CD1c-positive myeloid dendritic cell (primary cell): Measurements from ENCODE around the gene SYNGAP1.
A peak's percentile ranks its signal among the peaks of the same experiment; 100 is the strongest.

ENCODE experiments used
- DNase-seq: peaks from one replicate; pipeline ENCODE4 v3.0.0-alpha.2; 2016; ENCODE audit errors: extremely low spot score

Gene SYNGAP1

DNA sequence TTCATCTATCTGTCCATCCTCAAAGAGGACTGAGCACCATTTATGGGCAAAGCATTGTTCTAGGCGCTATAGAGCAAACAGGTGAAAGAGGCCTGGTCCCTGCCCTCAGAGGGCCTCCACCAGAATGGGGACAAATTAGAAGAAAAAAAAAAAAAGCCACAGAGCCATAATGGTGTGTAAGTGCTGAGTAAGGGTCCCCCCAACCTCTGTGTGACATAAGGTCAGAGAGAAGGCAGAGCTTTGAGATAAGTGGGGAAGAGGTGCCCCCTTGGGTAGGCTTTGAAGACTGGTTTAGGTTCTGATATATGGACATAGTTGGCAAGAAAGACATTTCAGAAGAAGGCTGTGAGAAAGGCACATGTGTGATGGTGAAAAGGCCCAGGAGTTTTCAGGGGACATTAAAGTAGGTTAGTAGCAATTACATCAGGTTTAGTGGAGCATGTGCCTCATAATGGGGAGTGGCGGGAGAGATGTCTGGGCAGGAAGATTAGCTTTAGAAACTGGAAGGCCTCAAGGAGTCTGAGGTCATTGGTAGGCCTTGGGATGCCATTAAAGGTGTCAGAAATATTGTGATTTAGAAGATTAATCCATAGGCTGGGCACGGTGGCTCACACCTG is 19.2 kb downstream of the SYNGAP1 start:
- no peak for DNase-seq

DNA sequence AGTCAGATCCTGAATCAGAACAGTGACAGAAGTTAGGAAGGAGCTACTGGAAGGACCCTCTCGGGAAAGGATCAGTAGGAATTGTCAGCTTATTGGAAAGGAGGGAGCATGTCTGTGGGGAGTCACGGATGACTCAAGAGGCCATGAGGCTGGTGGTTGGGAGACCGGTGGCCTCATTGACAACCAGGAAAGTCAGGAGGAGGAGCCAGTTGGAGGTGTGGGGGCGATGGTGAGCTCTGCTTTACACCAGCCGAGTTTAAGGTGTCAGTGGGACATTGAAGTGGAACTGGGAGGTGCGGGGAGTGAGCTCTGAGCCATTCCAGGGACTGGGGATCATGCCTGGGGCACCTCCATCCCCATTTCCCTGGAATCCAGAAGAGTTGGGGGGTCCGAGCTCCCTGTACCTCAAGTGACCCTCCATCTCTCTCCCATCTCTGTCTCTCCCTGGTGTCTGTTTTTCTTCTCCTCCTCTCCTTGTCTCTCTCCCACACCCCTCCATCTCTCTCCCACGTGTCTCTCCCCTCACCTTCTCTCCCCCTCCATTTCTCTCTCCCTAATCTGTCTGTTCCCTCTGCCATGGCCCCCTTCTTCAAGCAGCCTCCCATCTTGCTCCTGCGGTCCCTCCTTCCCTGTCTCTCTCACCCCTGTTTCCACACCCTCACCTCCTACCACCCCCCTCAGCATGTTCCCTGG is 20.2 kb downstream of the SYNGAP1 start:
- no peak for DNase-seq

DNA sequence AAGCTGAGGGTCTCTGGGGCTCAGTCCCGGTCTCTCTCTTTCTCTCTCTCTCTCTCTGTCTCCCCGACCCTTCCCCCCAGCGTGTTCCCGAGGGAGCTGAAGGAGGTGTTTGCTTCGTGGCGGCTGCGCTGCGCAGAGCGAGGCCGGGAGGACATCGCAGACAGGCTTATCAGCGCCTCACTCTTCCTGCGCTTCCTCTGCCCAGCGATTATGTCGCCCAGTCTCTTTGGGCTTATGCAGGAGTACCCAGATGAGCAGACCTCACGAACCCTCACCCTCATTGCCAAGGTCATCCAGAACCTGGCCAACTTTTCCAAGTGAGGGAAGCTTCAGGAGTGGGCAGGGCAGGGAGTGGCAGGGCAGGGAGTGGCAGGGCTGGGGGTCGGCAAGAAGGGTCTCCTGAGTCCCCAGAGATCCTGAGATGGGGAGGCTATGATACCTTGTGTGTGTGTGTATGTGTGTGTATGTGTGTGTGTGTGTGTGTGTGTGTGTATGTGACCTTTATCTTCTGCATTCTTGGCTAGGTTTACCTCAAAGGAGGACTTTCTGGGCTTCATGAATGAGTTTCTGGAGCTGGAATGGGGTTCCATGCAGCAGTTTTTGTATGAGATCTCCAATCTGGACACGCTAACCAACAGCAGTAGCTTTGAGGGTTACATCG is 20.9 kb downstream of the SYNGAP1 start:
- DNase-seq, result no peak

DNA sequence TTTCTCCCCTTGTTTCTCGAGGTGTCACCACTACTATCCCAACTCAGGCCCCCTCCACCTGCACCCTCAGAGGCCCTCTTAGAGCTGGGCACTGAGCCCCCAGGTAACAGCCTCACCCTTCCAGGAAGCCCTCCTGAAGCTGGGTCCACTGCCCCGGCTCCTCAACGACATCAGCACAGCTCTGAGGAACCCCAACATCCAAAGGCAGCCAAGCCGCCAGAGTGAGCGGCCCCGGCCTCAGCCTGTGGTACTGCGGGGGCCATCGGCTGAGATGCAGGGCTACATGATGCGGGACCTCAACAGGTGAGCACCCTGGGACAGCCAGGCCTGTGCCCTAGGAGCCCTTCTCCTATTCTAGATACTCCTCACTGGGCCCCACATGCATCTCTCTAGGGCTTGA is 21.6 kb downstream of the SYNGAP1 start:
- no peak for DNase-seq

DNA sequence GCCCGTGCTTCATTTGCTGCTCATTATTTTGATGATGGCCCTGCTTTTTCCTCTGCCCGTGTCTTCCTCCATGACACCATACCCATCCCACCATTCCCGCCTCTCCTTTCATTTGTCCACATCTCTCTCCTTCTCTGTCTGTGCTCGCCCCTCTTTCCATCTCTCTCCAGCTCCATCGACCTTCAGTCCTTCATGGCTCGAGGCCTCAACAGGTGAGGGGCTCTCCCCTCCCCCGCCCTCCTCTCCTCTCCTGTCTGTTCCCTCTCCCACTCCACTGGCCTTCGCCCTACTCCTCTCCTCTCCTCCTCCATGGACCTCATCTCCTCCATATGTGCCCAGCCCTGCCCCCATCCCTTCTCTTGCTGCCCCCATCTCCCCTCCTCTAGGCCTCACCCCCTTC is 22.4 kb downstream of the SYNGAP1 start:
- DNase-seq, result no peak

DNA sequence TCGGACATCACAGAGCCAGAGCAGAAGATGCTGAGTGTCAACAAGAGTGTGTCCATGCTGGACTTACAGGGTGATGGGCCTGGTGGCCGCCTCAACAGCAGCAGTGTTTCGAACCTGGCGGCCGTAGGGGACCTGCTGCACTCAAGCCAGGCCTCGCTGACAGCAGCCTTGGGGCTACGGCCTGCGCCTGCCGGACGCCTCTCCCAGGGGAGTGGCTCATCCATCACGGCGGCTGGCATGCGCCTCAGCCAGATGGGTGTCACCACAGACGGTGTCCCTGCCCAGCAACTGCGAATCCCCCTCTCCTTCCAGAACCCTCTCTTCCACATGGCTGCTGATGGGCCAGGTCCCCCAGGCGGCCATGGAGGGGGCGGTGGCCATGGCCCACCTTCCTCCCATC is 23.2 kb downstream of the SYNGAP1 start:
- no peak for DNase-seq

DNA sequence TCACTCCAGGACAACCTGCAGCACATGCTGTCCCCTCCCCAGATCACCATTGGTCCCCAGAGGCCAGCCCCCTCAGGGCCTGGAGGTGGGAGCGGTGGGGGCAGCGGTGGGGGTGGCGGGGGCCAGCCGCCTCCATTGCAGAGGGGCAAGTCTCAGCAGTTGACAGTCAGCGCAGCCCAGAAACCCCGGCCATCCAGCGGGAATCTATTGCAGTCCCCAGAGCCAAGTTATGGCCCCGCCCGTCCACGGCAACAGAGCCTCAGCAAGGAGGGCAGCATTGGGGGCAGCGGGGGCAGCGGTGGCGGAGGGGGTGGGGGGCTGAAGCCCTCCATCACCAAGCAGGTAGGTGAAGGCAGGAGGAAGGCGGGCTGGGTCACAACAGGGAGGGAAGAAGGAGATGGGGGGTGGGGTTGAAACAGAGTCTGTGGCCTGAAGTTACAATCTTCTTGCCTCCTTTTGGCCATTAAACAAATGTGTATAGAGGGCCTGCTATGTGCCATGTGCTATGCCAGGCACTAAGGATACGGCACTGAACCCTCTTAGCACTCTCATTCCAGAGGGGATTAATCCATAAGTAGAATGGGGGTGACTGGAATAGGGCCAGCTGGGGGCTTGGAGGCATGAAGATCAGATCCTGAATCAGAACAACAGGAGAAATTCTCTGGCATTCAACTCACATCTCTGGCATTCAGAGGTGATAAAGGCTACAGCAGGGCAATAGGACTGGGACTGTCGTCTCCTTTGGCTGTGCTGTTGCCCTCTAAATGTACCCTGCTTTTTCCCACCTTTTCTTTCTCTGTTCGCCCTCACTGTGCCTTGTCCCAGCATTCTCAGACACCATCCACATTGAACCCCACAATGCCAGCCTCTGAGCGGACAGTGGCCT is 24.0 kb downstream of the SYNGAP1 start:
- no peak for DNase-seq

DNA sequence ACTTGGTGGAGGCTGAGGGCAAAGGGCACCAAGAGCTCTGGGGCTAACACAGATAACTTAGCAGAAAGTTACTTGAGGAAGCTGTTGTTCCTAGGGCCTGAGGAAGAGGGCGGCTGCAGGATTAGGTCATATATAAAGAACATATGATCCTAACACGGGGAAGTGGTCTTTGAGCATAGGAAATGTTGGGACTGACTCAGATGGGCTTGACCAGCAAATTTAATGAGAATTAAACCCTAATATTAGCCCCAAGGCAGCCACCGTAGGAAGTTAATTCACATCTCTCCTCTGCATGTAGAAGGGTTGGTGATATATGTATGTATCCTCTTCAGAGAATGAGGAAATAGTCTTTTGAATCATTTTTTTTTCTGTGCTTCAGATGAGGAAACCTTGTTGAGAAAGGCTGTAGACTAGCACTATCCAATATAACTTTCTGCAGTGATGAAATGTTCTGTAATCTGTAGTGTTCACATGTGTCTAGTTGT is 25.3 kb downstream of the SYNGAP1 start:
- DNase-seq, result peak; percentile 84

DNA sequence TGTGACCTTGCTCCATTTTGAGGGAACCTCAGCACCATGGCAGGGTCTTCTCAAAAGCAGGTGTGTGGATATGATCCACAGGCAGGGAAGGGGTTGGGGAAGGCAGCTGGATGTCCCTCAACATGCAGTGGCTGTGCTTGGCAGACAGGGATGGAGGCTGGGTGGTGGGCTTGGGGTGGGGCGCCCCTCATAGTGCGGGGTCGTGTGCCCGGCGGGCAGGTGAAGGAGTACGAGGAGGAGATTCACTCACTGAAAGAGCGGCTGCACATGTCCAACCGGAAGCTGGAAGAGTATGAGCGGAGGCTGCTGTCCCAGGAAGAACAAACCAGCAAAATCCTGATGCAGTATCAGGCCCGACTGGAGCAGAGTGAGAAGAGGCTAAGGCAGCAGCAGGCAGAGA is 26.5 kb downstream of the SYNGAP1 start:
- DNase-seq, result no peak

DNA sequence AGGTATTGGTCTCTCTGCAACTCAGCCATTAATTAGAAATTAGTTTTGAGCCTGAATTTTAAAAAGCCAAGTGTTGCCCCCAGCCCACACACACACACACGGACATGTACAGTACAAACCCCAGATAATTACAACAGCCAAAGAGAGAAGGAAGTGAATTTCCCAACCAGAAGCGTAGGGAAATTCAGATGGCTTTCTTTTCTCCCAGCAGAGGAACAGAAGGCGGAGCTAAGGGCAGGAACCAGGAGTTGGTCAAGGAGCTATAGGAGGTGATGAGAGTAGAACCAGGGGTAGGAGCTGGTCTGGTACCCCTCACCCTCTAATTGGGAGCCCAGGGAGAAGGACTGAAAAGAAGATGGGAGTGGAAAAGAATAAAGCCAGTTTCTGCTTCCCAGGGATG is 30.6 kb downstream of the SYNGAP1 start:
- peak; percentile 74 for DNase-seq

DNA sequence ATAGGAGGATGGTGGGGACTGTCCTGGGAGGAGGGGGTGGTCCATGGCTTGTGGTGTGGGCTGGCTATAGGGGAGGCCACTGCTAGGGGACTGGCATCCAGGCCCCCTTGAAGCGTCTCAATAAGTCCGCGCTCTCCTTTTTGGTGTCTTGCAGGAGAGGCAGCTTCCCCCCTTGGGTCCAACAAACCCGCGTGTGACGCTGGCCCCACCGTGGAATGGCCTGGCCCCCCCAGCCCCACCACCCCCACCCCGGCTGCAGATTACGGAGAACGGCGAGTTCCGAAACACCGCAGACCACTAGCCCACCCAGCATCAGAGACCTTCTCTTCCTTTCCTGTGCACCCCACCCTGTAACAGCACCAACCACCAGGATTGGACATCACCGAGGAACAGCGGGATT is 31.7 kb downstream of the SYNGAP1 start:
- DNase-seq, result no peak

DNA sequence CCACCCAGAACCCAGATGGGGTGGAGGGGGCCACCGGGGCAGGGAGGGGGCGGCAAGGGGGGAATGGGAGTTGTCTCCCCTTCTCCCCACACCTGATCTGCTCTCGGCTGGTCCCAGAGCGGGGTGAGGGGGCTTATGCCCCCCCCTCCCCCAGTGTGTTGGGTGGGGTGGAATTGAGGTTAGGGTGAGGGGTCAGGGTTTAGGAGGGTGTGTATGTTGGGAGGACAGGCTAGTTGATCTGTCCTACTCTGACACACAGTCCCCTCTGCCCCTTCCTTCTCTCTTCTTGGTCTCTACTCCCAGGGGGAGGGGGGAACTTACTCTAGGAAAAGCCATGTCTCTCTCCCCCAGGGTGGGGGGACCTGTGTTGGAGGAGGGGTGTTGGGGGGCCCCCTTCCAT is 32.6 kb downstream of the SYNGAP1 start:
- DNase-seq, result no peak

DNA sequence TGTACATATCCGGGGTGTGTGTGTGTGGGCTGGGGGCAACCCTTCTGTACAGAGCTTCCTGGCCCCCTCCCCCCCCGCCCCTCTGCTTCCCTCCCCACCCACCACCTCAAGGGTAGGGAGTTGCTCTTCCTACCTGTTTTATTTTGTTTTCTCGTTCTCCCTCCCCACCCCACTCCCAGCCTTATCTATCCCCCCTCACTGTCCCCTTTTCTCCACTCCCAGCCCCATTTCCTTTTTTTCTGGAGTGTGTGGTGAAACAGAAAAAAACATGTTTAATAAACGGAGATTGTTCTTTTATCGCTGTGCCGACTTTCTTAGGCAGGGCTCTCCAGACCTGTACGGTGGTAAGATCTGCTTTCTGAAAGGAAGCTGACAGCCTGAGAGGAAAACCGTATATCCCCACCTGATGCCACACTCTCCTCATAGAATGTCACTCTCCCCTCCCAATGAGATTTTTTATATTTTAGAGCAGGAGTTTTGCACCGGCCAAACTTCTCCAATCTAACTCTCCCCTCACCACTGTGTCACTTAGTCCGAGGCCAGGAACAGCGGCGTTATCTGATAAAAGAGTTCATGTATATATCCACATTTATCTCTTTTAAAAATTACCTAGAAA is 33.6 kb downstream of the SYNGAP1 start:
- DNase-seq, result peak; percentile 11

DNA sequence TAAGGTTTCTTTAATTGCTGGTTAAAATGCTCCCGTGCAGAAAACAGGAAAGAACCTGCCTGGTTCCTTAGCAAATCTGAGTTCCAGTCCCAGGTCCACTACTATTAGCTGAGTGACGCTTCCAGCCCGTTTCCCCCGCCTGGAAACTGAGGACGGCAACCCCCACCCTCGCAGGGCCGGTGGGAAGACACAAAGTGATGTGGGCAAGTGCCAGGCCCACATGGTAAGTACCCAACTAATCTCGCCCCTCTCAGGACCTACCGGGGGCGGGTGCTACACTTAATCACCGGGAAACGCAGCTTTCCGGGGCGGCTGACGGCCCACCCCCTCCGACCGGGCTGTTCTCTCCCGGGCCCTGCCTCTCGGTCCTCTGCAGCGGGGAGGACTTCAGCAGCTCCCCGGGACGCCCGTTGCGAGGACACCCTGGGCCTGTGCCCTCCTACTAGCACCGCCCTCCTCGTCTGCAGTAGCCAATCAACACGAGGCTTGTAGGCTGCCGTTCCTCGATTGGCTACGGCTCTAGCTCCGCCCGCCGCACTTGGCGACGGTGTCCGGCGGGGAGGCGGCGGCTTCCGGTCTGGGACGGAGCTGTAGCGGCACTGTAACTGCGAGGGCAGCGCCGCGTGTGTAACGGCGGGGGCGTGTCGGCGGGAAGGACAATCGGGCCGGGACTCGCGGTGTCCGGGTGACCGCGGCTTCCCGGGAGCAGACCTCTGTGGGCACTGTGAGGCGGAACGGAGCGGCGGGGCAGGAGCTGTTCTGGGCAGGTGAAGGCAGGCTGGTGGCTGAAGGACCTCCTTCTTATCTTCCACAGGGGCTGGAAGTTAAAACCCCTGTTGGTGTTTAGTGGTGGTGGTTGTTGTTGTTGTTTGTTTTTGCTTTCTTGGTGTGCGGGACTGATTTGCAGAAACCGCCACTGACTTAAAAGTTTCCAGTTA is 34.4 kb downstream of the SYNGAP1 start, which contains the start of gene ZBTB9:
ZBTB9 (plus strand) TSS at position 568 of the 938 bp plus-strand sequence. CDS start 525 bp downstream, outside the sequence.
- DNase-seq, result peak; percentile 98

DNA sequence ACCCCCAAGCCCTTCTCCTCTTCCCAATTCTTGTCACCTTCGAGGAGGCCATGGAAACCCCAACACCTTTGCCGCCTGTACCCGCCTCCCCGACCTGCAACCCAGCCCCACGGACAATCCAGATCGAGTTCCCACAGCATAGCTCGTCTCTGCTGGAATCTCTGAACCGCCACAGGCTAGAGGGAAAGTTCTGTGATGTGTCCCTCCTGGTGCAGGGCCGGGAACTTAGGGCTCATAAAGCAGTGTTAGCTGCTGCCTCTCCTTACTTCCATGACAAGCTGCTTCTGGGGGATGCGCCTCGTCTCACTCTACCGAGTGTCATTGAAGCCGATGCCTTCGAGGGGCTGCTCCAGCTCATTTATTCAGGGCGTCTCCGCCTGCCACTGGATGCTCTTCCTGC is 35.2 kb downstream of the SYNGAP1 start:
- no peak for DNase-seq

DNA sequence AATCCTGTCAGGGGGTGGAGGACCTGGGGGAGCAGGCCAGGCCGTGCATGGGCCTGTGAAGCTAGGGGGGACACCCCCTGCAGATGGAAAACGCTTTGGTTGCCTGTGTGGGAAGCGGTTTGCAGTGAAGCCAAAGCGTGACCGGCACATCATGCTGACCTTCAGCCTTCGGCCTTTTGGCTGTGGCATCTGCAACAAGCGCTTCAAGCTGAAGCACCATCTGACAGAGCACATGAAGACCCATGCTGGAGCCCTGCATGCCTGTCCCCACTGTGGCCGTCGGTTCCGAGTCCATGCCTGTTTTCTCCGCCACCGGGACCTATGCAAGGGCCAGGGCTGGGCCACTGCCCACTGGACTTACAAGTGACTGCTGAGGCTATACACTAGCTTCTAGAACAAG is 36.3 kb downstream of the SYNGAP1 start:
- no peak for DNase-seq

DNA sequence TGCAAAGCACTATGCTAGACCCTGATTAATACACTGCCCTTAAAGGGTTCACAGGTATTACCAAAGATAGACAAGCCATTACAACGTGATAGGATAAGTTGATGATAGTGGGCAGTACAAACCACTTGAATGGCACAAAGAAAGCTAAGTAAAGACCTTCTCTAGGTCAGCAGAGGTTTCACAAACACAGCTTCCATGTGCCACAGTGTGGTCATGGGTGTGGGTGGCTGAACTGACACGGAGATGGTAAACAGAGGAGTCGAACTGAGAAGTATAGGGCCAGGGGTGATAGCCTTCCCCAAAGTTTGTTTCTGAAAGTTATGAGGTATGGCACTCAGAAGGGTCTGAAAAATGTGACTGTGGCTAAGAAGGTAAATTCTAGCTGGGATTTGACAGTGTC is 38.8 kb downstream of the SYNGAP1 start:
- DNase-seq, result peak; percentile 7

DNA sequence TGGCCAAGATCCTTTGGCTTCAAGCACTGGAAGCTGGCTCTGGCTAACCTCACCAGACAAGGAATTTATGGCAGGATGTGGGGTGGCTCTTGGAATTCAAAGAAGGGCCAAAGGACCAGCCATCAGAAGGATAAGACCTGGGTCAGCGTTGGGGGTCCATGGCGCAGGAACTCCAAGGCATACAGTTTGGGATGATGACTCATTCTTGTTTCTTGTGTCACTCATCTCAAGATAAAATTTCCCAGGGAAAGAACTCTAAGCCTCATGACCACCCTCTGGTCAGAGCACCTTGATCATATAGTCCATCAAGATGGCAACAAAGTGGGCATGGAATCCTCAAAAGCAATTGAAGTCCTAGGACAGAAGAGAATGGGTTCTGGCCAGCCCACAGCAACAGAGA is 39.4 kb downstream of the SYNGAP1 start:
- DNase-seq, result no peak

DNA sequence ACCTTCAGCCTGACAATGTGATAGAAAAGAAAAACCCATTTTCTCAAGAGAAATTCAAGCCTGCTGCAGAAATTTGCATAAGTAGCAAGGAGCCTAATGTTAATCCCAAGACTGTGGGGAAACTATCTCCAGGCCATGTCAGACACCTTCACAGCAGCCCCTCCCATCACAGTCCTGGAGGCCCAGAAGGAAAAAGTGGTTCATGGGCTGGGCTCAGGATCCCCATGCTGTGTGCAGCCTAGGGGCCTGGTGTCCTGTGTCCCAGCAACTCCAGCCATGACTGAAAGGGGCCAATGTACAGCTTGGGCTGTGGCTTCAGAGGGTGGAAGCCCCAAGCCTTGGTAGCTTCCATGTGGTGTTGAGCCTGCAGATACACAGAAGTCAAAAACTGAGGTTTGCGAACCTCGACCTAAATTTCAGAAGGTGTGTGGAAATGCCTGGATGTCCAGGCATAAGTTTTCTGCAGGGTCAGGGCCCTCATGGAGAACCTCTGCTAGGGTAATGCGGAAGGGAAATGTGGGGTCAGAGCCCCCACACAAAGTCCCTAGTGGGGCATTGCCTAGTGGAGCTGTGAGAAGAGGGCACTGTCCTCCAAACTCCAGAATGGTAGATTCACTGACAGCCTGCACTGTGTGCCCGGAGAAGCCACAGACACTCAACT is 46.3 kb downstream of the SYNGAP1 start:
- DNase-seq, result no peak

DNA sequence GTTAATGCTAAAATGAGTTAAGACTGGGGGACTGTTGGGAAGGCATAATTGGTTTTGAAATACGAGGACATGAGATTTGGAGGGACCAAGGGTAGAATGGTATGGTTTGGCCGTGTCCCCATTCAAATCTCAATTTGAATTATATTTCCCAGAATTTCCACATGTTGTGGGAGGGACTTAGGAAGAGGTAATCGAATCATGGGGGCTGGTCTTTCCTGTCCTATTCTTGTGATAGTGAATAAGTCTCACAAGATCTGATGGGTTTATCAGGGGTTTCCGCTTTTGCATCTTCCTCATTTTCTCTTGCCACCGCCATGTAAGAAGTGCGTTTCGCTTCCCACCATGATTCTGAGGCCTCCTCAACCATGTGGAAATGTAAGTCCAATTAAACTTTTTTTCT is 47.2 kb downstream of the SYNGAP1 start:
- no peak for DNase-seq
